OCI-LY3 (cell line): ENCODE measurements around the gene NKAIN4.
A peak's percentile ranks its signal among the peaks of the same experiment; 100 is the strongest.

Experiments
- H2AFZ ChIP-seq: fragments of 200-600, 300-600 bp; shearing (Covaris generic); 2 replicates; pipeline ENCODE4 v1.6.0; 2014; ENCODE audit warnings: antibody characterized with exemption, low read depth, low read length
- H3K27ac ChIP-seq: fragments of 200-600, 300-600 bp; sonication (generic); 2 replicates; pipeline ENCODE4 v1.5.1; 2014; ENCODE audit warnings: mild to moderate bottlenecking, low read length, moderate library complexity, mixed read lengths
- H3K27me3 ChIP-seq: fragments of 200-600, 300-600 bp; sonication (generic); 2 replicates; pipeline ENCODE4 v1.6.1; 2014; ENCODE audit warnings: low read depth, low read length, mixed read lengths
- H3K36me3 ChIP-seq: fragments of 200-600, 300-600 bp; sonication (generic); replicated peaks from 2 replicates; pipeline ENCODE3; 2014; ENCODE audit warnings: low read depth, low read length, mixed read lengths
- H3K4me1 ChIP-seq: fragments of 300-600, 200-600 bp; sonication (generic); 2 replicates; pipeline ENCODE4 v1.6.1; 2014; ENCODE audit warnings: low read length, mixed read lengths
- H3K4me2 ChIP-seq: fragments of 200-600, 300-600 bp; sonication (generic); 2 replicates; pipeline ENCODE4 v1.6.1; 2014; ENCODE audit warnings: low read length, mixed read lengths
- H3K4me3 ChIP-seq: fragments of 300-600, 200-600 bp; sonication (generic); 2 replicates; pipeline ENCODE4 v1.5.1; 2014; ENCODE audit warnings: antibody characterized with exemption, mild to moderate bottlenecking, low read length, moderate library complexity
- H3K79me2 ChIP-seq: fragments of 300-600, 200-600 bp; shearing (Covaris generic); 2 replicates; pipeline ENCODE4 v1.6.1; 2014; ENCODE audit warnings: mild to moderate bottlenecking, low read length, mixed read lengths
- H3K9ac ChIP-seq: fragments of 300-600, 200-600 bp; shearing (Covaris generic); 2 replicates; pipeline ENCODE4 v1.6.0; 2014; ENCODE audit warnings: mild to moderate bottlenecking, low read length, moderate library complexity
- H3K9me3 ChIP-seq: fragments of 200-600, 300-600 bp; shearing (Covaris generic); 2 replicates; pipeline ENCODE4 v1.6.1; 2014; ENCODE audit warnings: low read length, mixed read lengths; ENCODE audit not compliant: insufficient read depth
- H4K20me1 ChIP-seq: fragments of 200-600, 300-600 bp; sonication (generic); 2 replicates; pipeline ENCODE4 v1.6.1; 2016; ENCODE audit warnings: low read length, mixed read lengths; ENCODE audit not compliant: insufficient read depth
- EZH2phosphoT487 ChIP-seq: fragments of 200-600 bp; shearing (Covaris generic); IDR thresholded peaks from 2 replicates; pipeline ENCODE4 v1.6.1; 2018; ENCODE audit warnings: antibody characterized with exemption, mixed run types, low read depth
- TF ChIP-seq, protein P1 (sequence below): fragments of 200-600, 300-600 bp; sonication (generic); IDR thresholded peaks from 2 replicates; pipeline ENCODE4 v1.5.1; 2014; ENCODE audit warnings: antibody characterized with exemption, low read length, low read depth

Gene NKAIN4

DNA sequence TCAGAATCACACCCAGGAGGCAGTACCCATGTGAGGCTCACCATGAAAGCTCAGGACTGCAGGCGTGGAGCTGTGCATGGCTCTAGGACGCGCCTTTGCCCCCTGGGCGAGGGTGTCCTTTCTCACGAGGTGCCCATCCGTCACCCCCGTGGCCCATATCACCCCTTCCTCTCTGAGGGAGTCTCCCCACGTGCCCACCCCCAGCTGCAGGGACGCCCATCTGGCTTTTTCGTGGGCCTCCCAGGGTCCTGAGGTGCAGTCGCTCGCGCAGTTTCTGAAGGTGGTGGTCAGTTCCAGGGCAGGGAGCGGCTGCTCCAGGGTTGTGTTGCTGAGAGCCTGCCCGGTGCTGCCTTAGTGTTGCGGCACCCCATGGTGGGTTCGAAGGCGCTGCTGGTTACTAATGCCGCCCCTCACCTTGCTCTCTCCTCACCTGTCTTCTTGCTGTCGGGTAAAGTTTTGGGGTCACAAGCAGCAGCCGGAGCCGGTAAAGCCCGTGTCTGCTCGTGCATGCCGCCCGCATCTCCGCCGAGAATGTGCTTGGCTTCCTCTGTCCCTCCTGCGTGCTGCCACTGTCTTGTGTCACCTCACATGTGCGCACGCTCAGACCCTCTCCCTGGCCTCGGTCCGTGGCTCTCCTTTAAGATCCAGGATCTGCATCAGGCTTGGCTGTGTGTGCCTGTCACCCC, 29.3 kb upstream of the NKAIN4 start:
- no peaks in the 10 kb centered on the region for H3K4me1 ChIP-seq
- H3K9ac ChIP-seq = no peak overlapping the region
- H3K9me3 ChIP-seq = no peaks in the 10 kb centered on the region
- 0 out of 2 replicates have a peak, but pooled peaks cover 3% of the 10 kb centered on the region for H4K20me1 ChIP-seq
- H3K36me3 ChIP-seq = peaks cover 18% of the 10 kb centered on the region
- no peak overlapping the region for H3K4me2 ChIP-seq
- no peaks in the 10 kb centered on the region for H3K27me3 ChIP-seq
- TF ChIP-seq, protein P1, sequence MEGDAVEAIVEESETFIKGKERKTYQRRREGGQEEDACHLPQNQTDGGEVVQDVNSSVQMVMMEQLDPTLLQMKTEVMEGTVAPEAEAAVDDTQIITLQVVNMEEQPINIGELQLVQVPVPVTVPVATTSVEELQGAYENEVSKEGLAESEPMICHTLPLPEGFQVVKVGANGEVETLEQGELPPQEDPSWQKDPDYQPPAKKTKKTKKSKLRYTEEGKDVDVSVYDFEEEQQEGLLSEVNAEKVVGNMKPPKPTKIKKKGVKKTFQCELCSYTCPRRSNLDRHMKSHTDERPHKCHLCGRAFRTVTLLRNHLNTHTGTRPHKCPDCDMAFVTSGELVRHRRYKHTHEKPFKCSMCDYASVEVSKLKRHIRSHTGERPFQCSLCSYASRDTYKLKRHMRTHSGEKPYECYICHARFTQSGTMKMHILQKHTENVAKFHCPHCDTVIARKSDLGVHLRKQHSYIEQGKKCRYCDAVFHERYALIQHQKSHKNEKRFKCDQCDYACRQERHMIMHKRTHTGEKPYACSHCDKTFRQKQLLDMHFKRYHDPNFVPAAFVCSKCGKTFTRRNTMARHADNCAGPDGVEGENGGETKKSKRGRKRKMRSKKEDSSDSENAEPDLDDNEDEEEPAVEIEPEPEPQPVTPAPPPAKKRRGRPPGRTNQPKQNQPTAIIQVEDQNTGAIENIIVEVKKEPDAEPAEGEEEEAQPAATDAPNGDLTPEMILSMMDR = no peak
- no peak for TF ChIP-seq EZH2phosphoT487
- no peak overlapping the region for H2AFZ ChIP-seq
- H3K4me3 ChIP-seq = no peak overlapping the region
- H3K27ac ChIP-seq = no peak overlapping the region
- H3K79me2 ChIP-seq = no peaks in the 10 kb centered on the region

DNA sequence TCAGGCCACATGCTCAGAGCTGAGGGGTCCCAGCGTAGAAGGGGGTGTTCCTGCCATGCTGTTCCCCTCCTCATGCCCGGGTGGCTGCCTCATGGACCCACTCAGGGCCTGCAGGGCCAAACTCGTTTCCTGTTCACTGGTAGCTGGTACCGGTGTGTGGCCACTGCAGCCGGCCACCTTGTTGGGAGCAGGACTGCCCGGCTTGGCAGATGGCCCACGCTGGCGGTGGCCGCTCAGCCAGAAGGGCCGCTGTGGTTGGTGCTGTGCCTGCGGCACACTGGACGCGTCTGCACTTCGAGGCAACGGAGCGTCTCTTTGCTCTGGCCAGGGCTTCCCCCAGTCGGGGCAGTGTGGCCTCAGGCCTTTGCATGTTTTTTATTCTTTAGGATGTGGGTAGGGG, 28.7 kb upstream of the NKAIN4 start:
- H3K36me3 ChIP-seq = peaks cover 15% of the 10 kb centered on the region
- H3K27ac ChIP-seq = no peak overlapping the region
- H3K79me2 ChIP-seq = no peaks in the 10 kb centered on the region
- H3K9me3 ChIP-seq = no peaks in the 10 kb centered on the region
- no peak overlapping the region for H2AFZ ChIP-seq
- 0 out of 2 replicates have a peak, but pooled peaks cover 3% of the 10 kb centered on the region for H4K20me1 ChIP-seq
- H3K27me3 ChIP-seq = no peaks in the 10 kb centered on the region
- no peaks in the 10 kb centered on the region for H3K4me1 ChIP-seq
- H3K4me2 ChIP-seq = no peak overlapping the region
- no peak for TF ChIP-seq EZH2phosphoT487
- TF ChIP-seq, protein P1 = no peak
- H3K9ac ChIP-seq = no peak overlapping the region
- no peak overlapping the region for H3K4me3 ChIP-seq

DNA sequence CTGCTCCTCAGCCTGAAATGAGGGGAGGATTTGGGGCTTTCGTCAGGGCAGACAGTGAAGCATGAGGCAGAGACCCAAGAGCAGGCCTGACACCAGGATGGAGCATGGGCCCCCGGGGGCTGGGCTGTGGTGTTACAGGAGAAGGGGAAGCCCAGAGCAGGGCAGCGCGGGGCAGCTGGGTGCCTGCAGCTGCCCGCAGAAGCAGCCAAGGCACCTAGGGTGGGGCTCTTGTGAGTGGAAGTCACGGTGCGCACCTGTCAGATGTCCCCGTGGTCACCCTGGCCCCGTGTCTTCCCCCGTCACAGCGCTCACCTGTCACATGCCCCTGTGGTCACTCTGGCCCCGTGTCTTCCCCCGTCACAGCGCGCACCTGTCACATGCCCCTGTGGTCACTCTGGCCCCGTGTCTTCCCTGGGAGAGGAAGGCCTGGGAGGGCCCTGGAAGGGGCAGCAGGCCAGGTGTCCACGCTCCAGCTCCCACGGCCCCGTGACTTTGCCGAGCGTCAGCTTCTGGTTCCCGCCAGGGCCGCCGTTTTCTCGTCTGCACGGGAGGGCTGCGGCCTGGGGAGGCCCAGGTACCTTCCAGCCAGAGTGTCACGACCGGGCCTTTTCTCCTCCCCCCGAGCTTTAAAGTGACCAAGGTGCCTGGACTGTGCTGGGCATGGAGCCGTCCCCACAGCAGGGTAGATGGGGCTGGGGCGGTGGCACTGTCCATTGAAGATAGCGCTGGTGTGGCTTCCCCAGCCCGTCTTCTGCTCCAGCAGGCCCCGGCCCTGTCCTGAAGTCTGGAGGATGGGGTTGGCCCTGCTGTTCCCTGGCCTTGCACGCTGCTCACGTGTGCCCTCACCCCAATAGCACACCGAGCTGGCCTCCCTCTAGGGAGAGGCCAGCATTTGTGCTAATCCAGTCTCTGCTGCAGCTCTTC, 27.7 kb upstream of the NKAIN4 start:
- Histone ChIP-seq H3K4me1 (no peaks in the 10 kb centered on the region), H4K20me1 (0 out of 2 replicates have a peak, but pooled peaks cover 4% of the 10 kb centered on the region), H3K36me3 (peaks cover 20% of the 10 kb centered on the region), H3K27ac (no peak overlapping the region), H3K9ac (no peak overlapping the region), H3K79me2 (peaks cover 8% of the 10 kb centered on the region), H3K9me3 (no peaks in the 10 kb centered on the region), H2AFZ (no peak overlapping the region), H3K27me3 (no peaks in the 10 kb centered on the region), H3K4me3 (no peak overlapping the region), H3K4me2 (no peak overlapping the region)
- no peak for TF ChIP-seq EZH2phosphoT487
- TF ChIP-seq, protein P1 = no peak

DNA sequence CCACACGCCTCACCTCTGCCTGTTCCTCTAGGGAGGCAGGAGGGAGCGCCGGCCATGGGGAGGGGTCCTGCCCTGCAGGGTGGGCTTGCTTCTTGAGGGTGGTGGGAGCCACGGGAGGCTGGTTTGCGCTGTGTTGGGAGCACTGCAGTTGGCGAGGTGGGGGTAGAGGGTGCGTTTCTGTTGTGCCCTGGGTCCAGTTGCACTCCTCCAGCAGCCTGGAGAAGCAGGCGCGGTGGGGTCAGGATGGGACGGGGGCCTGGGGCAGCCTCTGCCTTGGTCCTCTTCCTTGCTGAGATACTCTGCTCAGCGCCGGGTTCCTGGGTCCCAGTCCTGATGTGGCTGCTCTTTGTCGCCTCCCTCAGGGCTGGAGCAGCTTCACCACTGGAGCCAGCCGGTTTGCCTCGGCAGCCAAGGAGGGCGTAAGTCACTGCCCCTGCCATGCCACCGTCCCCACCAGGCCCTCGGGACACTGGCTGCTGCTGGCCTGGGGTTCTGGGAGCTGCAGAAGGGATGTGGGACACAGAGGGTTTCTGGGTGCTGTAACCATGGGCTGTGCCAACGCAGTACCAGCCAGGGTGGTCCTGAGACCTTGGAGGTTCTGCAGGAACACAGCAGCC, 26.8 kb upstream of the NKAIN4 start:
- Histone ChIP-seq H3K9ac (no peak overlapping the region), H3K4me2 (no peak overlapping the region), H3K27me3 (no peaks in the 10 kb centered on the region), H3K79me2 (peaks cover 17% of the 10 kb centered on the region), H3K9me3 (no peaks in the 10 kb centered on the region), H3K4me3 (no peak overlapping the region), H3K4me1 (no peaks in the 10 kb centered on the region), H3K27ac (no peak overlapping the region), H2AFZ (no peak overlapping the region), H3K36me3 (peaks cover 26% of the 10 kb centered on the region), H4K20me1 (peaks cover 12% of the 10 kb centered on the region; the same call in 1 of the 2 replicates)
- TF ChIP-seq, protein P1 = peak; percentile 34
- no peak for TF ChIP-seq EZH2phosphoT487
